ENCODE results near the gene DIDO1. TPM values are rescaled to one million over a fixed set of nuclear protein-coding genes. Genes with fewer than 3 reads are reported as not detected.

Gene DIDO1
- total and polyA plus RNA-seq, 2 of the 13 experiments (the other 11 are each of a cell fraction or from before 2014, with no cell fraction given) = 75.0 to 75.1 TPM

DNA sequence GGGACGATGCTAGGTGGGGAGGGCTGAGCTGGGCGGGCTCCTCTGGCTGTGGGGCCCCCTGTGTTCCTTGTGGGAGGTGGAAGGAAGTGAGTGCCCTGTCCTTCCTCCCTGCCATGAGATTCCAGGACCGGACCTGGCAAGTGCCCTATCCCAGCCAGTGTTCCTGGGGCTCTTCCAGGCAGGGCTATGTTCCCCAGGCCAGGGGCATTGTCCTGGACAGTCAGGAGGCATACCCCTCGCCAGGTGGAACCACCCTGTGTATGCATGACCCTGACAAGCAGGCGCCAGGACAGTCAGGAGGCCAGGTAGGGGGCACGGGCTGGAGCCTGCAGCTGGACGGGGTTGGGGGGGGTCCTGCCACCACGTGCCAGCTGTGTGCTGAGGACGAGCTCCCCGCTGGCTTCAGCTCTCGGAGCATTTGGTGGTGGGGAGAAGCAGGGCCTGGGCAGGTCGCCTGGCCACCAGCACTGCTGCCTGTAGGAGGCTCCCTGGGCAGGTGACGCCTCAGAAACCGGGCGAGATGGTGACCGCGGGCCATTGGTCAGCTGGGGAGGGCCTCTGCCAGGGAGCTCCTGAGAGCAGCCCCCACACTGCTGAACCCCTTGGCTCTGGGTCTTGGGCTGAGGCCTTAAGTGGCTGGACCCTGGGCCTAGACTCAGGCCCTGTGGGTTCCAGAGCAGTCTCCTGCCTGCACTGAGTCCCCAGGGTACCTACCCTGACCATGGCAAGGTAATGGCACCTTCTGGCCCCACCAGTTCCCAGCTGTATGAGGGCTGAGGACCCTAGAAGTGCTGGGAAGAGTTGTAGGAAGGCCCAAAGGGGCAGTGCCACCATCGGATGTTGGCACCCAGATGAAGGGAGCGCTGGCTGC lies 26.9 kb upstream of the DIDO1 start (continued):
- TF ChIP-seq, protein P1, sequence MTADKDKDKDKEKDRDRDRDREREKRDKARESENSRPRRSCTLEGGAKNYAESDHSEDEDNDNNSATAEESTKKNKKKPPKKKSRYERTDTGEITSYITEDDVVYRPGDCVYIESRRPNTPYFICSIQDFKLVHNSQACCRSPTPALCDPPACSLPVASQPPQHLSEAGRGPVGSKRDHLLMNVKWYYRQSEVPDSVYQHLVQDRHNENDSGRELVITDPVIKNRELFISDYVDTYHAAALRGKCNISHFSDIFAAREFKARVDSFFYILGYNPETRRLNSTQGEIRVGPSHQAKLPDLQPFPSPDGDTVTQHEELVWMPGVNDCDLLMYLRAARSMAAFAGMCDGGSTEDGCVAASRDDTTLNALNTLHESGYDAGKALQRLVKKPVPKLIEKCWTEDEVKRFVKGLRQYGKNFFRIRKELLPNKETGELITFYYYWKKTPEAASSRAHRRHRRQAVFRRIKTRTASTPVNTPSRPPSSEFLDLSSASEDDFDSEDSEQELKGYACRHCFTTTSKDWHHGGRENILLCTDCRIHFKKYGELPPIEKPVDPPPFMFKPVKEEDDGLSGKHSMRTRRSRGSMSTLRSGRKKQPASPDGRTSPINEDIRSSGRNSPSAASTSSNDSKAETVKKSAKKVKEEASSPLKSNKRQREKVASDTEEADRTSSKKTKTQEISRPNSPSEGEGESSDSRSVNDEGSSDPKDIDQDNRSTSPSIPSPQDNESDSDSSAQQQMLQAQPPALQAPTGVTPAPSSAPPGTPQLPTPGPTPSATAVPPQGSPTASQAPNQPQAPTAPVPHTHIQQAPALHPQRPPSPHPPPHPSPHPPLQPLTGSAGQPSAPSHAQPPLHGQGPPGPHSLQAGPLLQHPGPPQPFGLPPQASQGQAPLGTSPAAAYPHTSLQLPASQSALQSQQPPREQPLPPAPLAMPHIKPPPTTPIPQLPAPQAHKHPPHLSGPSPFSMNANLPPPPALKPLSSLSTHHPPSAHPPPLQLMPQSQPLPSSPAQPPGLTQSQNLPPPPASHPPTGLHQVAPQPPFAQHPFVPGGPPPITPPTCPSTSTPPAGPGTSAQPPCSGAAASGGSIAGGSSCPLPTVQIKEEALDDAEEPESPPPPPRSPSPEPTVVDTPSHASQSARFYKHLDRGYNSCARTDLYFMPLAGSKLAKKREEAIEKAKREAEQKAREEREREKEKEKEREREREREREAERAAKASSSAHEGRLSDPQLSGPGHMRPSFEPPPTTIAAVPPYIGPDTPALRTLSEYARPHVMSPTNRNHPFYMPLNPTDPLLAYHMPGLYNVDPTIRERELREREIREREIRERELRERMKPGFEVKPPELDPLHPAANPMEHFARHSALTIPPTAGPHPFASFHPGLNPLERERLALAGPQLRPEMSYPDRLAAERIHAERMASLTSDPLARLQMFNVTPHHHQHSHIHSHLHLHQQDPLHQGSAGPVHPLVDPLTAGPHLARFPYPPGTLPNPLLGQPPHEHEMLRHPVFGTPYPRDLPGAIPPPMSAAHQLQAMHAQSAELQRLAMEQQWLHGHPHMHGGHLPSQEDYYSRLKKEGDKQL (CRISPR knock-in tag; IDR thresholded peaks at IDR 0.05; ENCODE audit: low read depth) = no peak
- no peak for TF ChIP-seq CENPX (CRISPR knock-in tag; IDR thresholded peaks at IDR 0.05)
- peak; percentile 98 for TF ChIP-seq ZNF235 (CRISPR knock-in tag; IDR thresholded peaks at IDR 0.05; ENCODE audit: borderline replicate concordance)
- TF ChIP-seq ZNF33A (CRISPR knock-in tag; IDR thresholded peaks at IDR 0.05; ENCODE audit: borderline replicate concordance) = no peak
- no peak for TF ChIP-seq ZNF7 (CRISPR knock-in tag; IDR thresholded peaks at IDR 0.05)
- TF ChIP-seq KLF15 (CRISPR knock-in tag; IDR thresholded peaks at IDR 0.05; ENCODE audit: borderline replicate concordance) = peak; percentile 81; the same call in 1 of the 2 replicates
- no peak for TF ChIP-seq SP140L (CRISPR knock-in tag; IDR thresholded peaks at IDR 0.05; ENCODE audit: borderline replicate concordance)
- TF ChIP-seq, protein P2, sequence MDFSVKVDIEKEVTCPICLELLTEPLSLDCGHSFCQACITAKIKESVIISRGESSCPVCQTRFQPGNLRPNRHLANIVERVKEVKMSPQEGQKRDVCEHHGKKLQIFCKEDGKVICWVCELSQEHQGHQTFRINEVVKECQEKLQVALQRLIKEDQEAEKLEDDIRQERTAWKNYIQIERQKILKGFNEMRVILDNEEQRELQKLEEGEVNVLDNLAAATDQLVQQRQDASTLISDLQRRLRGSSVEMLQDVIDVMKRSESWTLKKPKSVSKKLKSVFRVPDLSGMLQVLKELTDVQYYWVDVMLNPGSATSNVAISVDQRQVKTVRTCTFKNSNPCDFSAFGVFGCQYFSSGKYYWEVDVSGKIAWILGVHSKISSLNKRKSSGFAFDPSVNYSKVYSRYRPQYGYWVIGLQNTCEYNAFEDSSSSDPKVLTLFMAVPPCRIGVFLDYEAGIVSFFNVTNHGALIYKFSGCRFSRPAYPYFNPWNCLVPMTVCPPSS (IDR thresholded peaks at IDR 0.05) = no peak
- no peak for TF ChIP-seq U2AF2 (IDR thresholded peaks at IDR 0.05; ENCODE audit: low read depth, low read length)
- no peak for TF ChIP-seq ZNF225 (CRISPR knock-in tag; IDR thresholded peaks at IDR 0.05)
- 0 out of 2 replicates have a peak, but pooled peaks have one; percentile 2 for TF ChIP-seq ZNF619 (CRISPR knock-in tag; IDR thresholded peaks at IDR 0.05)
- TF ChIP-seq, protein P3, sequence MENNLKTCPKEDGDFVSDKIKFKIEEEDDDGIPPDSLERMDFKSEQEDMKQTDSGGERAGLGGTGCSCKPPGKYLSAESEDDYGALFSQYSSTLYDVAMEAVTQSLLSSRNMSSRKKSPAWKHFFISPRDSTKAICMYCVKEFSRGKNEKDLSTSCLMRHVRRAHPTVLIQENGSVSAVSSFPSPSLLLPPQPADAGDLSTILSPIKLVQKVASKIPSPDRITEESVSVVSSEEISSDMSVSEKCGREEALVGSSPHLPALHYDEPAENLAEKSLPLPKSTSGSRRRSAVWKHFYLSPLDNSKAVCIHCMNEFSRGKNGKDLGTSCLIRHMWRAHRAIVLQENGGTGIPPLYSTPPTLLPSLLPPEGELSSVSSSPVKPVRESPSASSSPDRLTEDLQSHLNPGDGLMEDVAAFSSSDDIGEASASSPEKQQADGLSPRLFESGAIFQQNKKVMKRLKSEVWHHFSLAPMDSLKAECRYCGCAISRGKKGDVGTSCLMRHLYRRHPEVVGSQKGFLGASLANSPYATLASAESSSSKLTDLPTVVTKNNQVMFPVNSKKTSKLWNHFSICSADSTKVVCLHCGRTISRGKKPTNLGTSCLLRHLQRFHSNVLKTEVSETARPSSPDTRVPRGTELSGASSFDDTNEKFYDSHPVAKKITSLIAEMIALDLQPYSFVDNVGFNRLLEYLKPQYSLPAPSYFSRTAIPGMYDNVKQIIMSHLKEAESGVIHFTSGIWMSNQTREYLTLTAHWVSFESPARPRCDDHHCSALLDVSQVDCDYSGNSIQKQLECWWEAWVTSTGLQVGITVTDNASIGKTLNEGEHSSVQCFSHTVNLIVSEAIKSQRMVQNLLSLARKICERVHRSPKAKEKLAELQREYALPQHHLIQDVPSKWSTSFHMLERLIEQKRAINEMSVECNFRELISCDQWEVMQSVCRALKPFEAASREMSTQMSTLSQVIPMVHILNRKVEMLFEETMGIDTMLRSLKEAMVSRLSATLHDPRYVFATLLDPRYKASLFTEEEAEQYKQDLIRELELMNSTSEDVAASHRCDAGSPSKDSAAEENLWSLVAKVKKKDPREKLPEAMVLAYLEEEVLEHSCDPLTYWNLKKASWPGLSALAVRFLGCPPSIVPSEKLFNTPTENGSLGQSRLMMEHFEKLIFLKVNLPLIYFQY (CRISPR knock-in tag; IDR thresholded peaks at IDR 0.05; ENCODE audit: borderline replicate concordance) = no peak
- TF ChIP-seq SAP130 (CRISPR knock-in tag; IDR thresholded peaks at IDR 0.05; ENCODE audit: low read depth) = no peak
- TF ChIP-seq MIER2 (CRISPR knock-in tag; IDR thresholded peaks at IDR 0.05) = no peak
- TF ChIP-seq HNRNPH1 (optimal IDR thresholded peaks at IDR 0.05; ENCODE audit: low read depth, low read length) = no peak
- TF ChIP-seq, protein P4, sequence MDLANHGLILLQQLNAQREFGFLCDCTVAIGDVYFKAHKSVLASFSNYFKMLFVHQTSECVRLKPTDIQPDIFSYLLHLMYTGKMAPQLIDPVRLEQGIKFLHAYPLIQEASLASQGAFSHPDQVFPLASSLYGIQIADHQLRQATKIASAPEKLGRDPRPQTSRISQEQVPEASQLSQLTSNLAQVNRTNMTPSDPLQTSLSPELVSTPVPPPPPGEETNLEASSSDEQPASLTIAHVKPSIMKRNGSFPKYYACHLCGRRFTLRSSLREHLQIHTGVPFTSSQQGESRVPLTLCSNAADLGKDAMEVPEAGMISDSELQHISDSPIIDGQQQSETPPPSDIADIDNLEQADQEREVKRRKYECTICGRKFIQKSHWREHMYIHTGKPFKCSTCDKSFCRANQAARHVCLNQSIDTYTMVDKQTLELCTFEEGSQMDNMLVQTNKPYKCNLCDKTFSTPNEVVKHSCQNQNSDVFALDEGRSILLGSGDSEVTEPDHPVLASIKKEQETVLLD (CRISPR knock-in tag; IDR thresholded peaks at IDR 0.05; ENCODE audit: low read depth) = no peak
- TF ChIP-seq HNRNPL (IDR thresholded peaks at IDR 0.05; ENCODE audit: low read depth, low read length) = peak; percentile 93

All from HepG2 (cell line).